NCI-H187 (cell line): ENCODE results near the gene YIF1A.

ENCODE experiments used
- DNase-seq, 2 experiments: peaks; one replicate each; lab custom pipeline; 2025; lab: John Stamatoyannopoulos, UW

Gene YIF1A

GRCh38 chr11:66288671-66289547 lies at the start of gene YIF1A:
YIF1A (minus strand) TSS chr11:66289143; CDS start chr11:66288985, 158 bp downstream.
- DNase-seq: peak; percentile 91 to 97

GRCh38 chr11:66337103-66337899 lies 48.4 kb upstream of the YIF1A start:
- no peak for DNase-seq

- DNase-seq: no peak
These were observed 47.5 kb upstream of the YIF1A start, which contains the start of gene RIN1 for GRCh38 chr11:66336234-66337102. RIN1 (minus strand) TSS chr11:66336434; CDS start chr11:66336402, 32 bp downstream.

GRCh38 chr11:66335531-66336233 lies 46.7 kb upstream of the YIF1A start:
- no peak for DNase-seq

GRCh38 chr11:66334605-66335442 lies 45.9 kb upstream of the YIF1A start:
- no peak for DNase-seq

GRCh38 chr11:66333896-66334604 lies 45.1 kb upstream of the YIF1A start:
- DNase-seq: no peak

GRCh38 chr11:66333220-66333877 lies 44.4 kb upstream of the YIF1A start:
- DNase-seq: no peak

- no peak for DNase-seq
These were observed 43.7 kb upstream of the YIF1A start for GRCh38 chr11:66332371-66333219.

- no peak for DNase-seq
These were observed 42.8 kb upstream of the YIF1A start for GRCh38 chr11:66331542-66332370.

GRCh38 chr11:66330931-66331330 lies 42.0 kb upstream of the YIF1A start:
- no peak for DNase-seq

GRCh38 chr11:66329165-66329673 lies 40.3 kb upstream of the YIF1A start:
- DNase-seq: no peak

GRCh38 chr11:66328302-66329144 lies 39.6 kb upstream of the YIF1A start:
- DNase-seq: peak; percentile 4 to 61

GRCh38 chr11:66328031-66328301 lies 39.0 kb upstream of the YIF1A start:
- DNase-seq: no peak

- DNase-seq: no peak
These were observed 38.5 kb upstream of the YIF1A start for GRCh38 chr11:66327171-66328030.
